Activated CD8-positive, alpha-beta memory T cell treated with anti-CD3 and anti-CD28 coated beads for 1 hour (primary cell): ENCODE results near the gene ERAP2.

Experiments
- DNase-seq, 2 donors: peaks; one replicate each; pipeline ENCODE4 v3.0.0-alpha.2; 2020; ENCODE audit warnings: low read depth in 1 of 2; ENCODE audit errors: extremely low read depth in 1 of 2

ERAP2 gene

DNA sequence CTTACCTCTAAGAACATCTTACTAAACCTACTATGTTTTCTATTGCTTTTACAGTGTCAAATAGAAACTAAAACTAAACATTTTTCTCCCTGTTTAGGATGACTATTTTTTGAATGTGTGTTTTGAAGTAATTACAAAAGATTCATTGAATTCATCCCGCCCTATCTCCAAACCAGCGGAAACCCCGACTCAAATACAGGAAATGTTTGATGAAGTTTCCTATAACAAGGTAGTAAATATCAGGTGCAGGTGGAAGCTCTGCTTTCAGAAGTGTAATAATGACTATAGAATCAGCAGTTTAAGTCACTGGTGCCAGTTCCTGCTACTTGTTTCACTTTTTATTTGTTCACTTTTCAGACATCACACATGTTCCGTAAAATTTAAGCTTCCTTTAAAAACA, 20.0 kb downstream of the ERAP2 start:
- DNase-seq: no peak

DNA sequence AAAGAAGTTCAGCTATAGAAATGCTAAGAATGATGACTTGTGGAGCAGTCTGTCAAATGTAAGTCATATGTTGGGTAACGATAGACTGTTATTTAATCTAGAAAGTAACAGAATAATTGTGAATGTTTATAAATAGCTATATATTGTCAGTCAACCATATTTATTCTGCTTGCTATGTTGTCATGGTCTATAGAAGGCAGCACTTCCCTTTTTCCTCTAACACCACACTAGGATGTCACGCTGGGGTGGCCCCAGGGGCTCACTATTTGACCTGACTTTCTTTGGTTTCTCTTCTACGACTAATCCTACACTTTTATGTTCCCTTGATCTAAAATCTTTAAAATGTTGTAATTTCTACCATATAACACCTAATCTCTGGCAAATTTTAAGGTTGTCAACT, 20.5 kb downstream of the ERAP2 start:
- DNase-seq: no peak

DNA sequence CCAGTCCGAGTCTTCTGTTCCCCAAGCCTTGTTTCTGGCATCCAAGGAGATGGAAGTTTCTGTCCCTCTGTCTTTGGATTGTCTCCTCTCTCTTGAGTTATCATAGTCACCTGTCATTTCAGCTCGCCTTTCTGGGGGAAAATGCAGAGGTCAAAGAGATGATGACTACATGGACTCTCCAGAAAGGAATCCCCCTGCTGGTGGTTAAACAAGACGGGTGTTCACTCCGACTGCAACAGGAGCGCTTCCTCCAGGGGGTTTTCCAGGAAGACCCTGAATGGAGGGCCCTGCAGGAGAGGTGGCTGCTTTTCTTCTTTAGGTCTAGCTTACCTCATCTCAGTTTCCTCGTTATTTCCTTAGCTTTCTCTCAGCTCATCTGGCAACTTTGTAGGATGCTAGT, 25.1 kb downstream of the ERAP2 start:
- DNase-seq: no peak

DNA sequence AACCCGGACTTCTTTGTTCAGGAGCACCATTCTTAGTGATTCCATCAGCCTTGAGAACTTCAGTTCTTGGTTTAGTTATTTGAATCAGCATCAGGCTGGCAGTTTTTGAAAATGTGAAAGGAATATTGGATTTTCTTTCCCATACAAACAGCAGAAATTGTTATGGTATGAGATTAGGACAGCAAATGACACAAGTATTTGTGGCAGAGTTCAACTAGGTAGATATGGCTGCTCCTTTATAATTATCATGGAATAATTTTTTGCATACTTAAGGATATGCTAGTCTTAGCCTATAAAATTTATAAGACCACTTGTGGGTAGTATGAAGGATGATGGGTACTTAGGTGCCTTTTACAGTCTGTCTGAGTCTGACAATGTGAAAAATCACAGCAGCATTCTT, 25.5 kb downstream of the ERAP2 start:
- DNase-seq: no peak

- no peak for DNase-seq
Measured at GRCh38 chr5:96902876-96903275, 26.6 kb downstream of the ERAP2 start.

- DNase-seq: no peak
Measured at GRCh38 chr5:96903300-96903699, 27.0 kb downstream of the ERAP2 start.

GRCh38 chr5:96904054-96904931, 28.0 kb downstream of the ERAP2 start:
- DNase-seq: no peak

DNA sequence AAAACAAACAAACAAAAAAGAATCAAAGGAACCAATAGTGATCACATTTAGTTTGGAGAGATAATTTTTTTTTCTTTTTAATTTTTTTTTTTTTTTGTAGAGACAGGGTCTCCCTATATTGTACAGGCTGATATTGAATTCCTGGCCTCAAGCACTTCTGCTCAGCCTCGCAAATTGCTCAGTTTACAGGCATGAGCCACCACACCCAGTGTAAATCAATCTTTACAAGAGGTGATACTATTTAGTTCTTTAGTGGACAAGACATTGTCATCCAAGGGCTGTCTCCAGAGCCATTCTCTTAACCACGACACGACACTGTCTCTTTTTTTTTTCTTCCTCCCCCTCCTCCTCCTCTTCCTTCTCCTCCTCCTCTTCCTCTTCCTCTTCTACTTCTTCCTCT, 29.6 kb downstream of the ERAP2 start:
- no peak for DNase-seq

DNA sequence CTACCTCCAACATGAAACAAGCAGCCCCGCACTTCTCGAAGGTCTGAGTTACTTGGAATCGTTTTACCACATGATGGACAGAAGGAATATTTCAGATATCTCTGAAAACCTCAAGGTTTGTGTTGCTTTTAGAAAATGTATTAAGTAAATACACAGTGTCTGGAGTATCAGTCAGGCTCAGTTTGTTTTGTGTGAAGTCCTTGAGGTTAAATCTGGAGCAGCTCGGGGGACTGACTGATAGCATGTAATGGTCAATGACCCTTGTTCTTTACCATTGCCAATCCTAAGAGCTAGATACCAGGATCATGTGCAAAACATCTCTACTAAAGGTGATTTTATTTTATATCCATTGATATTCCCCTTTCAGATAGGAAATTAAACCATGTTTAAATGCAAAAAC, 32.7 kb downstream of the ERAP2 start:
- DNase-seq: no peak

GRCh38 chr5:96909435-96909834, 33.1 kb downstream of the ERAP2 start:
- DNase-seq: no peak

DNA sequence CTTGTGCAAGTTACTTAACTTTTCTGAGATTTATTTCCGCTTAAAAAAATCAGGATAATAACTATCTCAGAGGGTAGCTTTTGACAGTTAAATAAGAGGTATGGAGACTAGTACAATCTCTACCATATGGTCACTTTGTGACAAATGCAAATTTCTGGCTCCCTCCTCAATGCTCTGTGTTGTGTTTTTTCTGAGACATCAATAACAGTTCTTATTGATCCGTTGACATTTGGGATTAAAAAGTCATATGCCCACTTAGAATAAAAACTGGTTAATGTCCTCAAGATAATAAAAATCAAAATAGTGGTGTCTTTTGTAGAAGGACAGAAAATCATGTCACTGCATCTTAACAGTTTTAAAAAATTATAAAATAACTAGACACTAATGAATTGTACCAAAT, 34.8 kb downstream of the ERAP2 start:
- no peak for DNase-seq

DNA sequence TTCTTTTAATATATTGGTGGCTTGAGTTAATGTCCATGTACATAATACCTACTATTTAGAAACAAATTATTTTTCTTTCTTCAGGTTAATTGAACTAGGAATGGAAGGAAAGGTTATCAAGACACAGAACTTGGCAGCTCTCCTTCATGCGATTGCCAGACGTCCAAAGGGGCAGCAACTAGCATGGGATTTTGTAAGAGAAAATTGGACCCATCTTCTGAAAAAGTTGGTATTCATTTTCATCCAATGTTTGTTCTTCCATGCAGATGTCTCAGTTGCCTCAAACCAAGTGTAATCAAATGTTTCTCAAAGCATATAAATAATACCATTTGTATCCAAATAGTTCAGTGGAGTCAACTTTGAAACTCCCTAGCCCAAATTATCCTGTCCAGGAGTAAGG, 36.9 kb downstream of the ERAP2 start:
- DNase-seq: no peak

GRCh38 chr5:96919754-96920197, 43.5 kb downstream of the ERAP2 start:
- DNase-seq: no peak

- DNase-seq: no peak
Measured at GRCh38 chr5:96920744-96921355, 44.5 kb downstream of the ERAP2 start.

DNA sequence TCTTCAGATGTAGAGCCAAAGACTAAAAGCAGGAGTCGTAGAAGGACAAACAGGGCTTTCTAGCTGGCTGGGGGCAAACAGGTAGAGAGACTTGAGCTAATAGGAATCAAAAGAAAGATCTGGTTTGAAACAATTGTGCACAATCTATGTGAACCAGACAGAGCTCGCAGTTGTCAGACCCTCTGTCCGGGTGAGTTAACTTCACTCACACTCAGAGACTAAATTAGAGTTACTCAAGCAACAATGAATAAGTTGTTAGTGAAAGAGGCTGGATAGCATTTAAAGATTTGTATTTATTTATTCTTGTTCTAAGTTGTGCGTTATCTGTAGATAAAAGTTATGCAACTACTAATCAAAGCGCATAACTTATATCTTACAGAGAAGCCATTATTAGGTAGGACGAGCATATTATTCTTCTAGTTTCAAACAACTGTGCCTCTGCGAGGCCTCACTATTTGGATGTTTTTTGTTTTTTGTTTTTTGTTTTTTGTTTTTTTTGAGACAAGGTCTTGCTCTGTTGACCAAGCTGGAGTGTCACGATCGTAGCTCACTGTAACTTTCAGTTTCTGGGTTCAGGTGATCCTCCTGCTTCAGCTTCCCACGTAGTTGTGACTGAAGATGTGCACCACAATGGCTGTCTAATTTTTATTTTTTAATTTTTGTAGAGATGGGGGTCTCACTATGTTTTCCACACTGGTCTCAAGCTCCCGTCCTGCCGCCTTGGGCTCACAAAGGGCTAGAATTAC, 46.4 kb downstream of the ERAP2 start:
- no peak for DNase-seq

GRCh38 chr5:96924016-96924443, 47.7 kb downstream of the ERAP2 start:
- DNase-seq: no peak

- no peak for DNase-seq
Measured at GRCh38 chr5:96926276-96926675, 50.0 kb downstream of the ERAP2 start.

- no peak for DNase-seq
Measured at GRCh38 chr5:96927008-96927407, 50.7 kb downstream of the ERAP2 start.

GRCh38 chr5:96928931-96929708, 52.8 kb downstream of the ERAP2 start:
- DNase-seq: no peak

GRCh38 chr5:96930058-96930457, 53.8 kb downstream of the ERAP2 start:
- DNase-seq: no peak

DNA sequence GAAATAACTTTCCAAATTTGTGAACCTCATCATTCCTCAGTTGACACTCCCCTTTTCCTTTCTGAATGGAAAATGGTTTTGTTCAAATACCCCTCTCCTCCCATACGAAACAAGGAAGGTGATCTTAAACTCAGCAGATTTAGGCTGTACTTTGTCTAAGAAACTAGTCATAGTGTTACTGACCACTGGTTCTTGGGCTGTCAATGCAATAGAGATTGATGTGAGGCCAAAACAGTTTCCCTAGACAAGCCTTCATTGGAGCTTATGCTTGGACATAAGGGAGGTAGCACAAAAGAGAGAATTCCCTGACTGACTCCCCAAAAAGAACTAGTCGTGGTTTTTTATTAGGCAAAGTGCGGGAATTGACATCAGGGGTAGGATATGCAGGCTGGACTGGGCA, 54.3 kb downstream of the ERAP2 start:
- no peak for DNase-seq
